MV-4-11 (cell line): ENCODE data around the gene CENPT.
"Not testable (repeated sequence)": the region's sequence is repeated elsewhere in the genome, so short reads cannot be mapped to it uniquely, and the experiment has no call there.

Experiments used
- DNase-seq: peaks from one replicate; lab custom pipeline; 2025; lab: John Stamatoyannopoulos, UW

Gene CENPT

DNA sequence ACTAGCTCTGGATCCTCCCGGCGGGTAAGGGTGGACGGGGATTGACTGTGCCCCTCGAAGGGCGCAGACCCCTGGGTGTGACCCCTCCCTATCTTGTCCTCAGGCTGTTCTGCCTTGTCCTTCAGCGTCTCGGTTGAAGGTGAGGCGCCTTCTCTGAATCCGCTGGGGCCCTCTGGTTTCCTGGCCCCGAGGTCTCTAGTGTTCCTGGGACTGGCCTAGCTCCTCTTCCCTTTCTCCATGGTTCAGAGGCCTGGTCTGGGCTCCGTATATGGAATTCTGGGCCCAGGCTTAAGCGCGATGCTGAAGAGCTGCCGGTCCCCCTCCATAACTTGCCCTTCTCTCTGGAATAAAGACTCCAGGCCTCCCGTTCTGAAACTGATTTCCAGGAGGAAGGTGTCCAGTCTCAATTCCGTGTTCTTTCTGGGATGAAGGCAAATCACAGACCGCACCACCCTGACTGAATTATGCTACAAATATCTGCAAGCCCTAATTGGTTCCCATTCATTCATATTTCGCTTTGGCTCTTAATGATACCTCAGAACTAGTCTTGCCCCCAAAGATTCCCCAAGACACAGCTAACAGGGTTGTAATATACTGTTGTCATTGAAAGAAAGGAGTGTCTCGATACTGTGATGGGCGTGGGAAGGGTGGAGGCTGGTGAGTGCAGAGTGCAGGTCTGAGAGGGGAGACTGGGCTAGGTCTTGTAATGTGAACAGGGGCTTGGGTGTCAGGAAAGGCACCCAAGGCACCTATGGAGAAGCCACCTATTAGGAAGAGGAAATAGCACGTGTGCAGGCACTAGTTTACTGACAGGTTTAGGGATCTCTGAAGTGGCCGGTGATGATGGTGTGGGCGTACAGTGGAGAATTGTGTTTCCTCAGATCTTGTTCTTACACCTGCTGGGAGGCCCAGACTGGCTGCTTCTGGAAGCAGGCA, 26.2 kb upstream of the CENPT start:
- DNase-seq: no peak

DNA sequence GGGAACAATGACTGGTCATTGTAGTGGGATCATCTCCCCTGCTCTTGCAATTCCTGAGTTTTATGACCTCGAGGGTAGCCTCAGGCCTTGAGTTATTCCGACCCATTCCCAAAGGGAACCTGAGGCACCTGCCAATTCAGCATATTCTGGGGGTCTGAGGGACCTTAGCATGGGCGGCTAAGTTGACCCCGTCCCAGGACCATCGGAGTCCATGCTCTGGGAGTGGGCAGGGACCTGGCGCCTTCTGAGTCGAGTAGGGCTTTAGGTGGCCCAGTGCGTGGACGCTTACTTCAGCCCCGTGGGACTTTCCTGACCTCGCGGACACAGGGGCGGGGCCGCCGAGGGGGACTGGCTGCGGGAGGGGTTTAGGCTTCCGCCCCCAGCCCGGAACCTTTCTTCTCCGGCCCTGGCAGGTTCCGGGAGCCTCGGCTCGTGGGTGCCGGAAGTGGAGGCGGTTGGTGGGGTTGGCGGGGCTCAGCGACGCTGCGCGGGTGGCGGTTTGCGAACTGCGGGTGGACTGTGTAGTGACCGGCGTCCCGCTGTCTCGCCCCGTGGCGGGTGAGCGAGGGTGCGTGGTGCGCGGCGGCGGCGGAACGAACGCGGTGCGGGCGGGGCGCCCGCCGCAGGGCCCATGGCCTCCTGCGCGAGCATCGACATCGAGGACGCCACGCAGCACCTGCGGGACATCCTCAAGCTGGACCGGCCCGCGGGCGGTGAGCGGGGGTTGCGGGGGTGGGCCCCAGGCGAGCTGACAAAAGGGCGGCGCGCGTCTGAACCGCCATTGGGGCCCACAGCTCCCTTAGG, 25.3 kb upstream of the CENPT start, which contains the start of gene EDC4:
TSS of gene EDC4 (plus strand) at position 422 of the 804 bp plus-strand sequence. CDS start at position 632, 210 bp downstream.
- DNase-seq: peak; percentile 61

DNA sequence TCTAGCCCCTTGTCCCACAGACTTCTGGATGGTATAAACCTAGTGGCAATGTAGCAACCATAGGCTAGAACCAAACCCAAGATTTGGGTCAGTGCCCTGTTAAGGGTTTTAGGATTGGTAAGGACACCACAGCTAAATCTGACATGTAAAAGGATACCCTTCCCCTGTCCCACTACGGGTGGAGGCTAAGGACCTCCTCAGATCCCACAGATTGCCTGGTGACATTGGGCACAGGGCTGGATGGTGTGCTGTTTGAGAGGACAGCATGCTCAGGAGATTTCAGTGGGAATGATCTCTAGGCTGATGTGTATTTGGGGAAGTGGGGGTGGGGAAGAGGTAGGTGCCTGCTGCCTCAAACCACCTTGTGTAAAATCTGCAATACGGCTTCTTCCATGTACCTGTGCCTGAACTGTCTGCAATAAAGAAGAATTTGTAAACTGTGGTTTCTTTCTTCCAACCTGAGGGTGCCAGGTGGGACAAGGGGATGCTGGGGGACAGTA, 24.7 kb upstream of the CENPT start:
- no peak for DNase-seq

DNA sequence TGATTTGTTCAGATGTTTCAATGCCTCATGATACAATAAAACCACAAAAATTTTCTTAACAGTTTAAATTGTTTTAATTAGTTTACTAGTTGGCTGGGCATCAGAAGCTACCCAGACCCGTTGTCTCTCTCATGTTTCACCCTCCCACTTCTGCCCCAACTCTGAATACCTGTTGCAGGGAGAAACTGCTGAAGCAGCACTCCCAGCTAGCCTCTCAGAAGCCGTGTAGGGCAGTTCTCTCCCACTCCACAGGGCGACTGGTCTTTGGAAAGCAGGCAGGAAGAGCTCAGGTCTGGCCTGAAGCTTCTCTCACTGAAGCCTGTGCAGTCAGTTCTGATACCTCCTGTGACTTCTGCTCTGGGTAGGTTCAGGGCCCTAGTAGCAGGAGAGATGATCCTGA, 23.8 kb upstream of the CENPT start:
- no peak for DNase-seq

DNA sequence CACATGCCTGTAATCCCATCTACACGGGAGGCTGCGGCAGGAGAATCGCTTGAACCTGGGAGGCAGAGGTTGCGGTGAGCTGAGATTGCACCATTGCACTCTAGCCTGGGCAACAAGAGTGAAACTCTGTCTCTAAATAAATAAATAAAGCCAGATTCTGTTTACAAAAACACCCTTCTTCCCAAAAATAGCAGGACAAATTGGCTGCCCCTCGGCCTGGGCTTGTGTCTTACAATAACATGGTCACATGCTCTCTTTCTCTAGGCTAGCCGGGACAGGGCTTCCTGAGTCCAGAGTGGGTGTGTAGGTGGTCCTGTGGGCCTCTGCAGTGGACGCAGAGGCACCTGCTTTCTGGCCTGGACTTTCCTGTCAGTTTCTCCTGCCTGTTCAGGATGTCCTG, 22.2 kb upstream of the CENPT start:
- no peak for DNase-seq

DNA sequence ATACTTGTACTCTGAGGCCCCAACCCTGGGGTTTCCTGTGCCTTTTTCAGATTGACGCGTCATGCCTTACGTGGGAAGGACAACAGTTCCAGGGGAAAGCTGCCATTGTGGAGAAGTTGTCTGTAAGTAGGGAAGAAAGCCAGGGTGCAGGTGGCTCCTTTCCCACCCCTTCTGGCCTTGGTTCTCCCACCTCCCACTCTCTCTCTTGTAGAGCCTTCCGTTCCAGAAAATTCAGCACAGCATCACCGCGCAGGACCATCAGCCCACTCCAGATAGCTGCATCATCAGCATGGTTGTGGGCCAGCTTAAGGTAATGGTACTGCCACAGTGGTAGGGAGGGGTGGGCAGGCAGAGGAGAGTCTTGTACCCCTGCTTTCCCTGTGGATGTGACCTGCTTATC, 20.8 kb upstream of the CENPT start:
- no peak for DNase-seq

DNA sequence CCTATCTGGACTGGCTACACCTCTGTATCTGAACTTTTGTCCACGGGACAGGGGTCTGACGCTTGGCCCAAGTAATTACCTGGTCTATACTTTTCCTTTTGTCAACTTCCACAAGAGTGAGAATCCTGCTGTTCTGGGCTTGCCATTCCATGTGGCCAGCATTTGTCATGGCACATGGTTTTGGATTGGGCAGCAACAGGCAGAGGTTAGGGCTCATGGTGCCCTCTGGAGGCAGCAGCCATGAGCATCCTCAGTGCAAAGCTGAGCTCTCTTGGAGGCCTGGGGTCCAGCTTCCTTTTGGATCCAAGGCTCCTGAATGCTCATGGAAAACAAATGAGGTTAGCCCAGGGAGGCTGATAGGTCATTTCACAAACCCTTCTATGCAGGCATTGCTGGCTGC, 17.8 kb upstream of the CENPT start:
- peak; percentile 5 for DNase-seq

DNA sequence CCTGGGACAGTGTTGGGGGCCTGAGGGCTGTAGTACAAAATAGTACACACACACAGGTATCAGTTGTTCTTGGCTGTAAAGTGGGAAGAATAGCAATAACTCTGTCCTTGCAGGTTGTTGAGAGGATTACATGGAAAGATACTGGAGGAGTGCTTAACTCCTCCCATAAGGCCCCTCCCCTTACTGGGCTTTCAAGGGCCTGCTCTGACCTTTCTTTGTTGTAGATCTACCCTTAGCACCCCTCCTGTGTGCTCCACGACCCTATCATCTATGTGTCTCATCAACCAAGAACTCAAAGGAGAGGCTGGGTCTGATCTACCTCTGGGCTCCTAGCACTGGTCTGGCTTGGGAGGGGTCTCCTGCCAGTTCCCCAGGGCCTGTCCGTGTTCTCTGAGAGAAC, 17.1 kb upstream of the CENPT start:
- no peak for DNase-seq

DNA sequence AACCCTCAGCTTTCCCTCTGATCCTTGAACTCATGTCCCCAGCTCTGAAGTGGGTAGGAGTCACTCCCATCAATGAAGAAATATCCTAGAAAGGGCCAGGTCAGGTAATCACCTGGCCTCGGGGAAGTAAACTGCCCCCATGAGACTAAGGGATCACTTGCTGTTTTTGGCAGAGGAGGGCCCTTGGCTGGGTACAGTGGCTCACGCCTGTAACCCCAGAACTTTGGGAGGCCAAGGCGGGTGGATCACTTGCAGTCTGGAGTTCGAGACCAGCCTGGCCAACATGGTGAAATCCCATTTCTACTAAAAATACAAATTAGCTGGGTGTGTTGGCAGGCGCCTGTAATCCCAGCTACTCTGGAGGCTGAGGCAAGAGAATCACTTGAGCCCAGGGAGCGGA, 16.6 kb upstream of the CENPT start:
- not testable (repeated sequence) for DNase-seq

DNA sequence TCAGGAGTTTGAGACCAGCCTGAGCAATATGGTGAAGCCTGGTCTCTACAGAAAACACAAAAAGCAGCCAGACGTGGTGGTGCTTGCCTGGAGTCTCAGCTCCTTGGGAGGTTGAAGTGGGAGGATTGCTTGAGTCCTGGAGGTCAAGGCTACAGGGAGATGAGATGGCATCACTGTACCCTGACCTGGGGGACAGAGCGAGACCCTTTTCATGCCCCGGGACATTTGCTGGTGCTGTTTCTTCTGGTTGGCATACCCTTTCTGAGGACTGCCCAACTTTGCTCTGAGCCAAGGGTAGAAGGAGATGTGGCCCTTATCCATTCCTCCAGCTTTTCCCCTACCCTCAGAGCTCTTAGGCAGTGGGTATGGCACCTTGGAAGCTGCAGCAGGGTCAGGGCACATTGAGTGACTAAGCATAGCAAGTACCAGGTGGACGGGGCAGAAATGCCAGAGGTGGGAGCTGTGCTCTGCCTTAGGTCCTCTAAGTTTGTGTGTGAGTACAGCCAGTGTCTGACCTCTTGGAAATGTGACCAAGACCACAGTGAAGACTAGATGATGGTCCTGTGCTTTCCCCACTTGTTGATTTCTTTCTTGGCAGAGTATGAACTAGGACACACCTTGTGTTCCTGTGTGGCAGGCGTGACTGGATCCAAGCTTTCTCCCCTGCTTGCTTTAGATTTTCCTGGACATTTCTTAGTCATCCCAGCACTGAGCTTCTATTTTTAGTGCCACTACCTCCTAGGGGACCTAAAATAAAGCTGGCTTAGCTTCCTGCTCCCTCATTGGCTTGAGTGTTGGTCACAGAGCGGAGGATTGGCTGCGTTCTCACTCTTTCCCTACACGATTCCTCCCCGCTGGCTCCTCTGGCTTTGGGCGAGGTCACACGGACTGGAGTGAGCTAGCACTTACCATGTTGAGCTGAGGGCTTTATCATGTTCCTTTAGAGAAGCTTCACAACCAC, 15.4 kb upstream of the CENPT start:
- DNase-seq: no peak

DNA sequence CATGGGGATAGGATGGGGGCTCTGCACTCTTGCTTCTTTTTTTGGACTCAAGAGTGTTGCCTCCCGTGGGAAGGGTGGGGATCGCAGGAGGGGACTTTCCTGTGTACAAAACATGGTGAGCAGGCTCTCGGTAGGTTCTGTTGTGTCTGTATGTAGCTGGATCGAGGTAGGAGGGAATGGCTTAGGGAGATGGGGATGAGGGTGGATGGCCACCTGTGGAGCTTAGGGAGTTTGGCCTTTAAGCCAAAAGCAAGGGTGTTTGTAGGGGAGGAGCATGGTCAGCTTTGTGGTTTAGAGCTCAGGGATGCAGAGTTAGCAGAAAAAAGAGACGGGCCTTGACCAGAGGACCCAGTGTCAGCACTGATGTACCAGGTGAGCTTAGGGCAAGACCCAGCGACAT, 14.4 kb upstream of the CENPT start:
- DNase-seq: no peak

DNA sequence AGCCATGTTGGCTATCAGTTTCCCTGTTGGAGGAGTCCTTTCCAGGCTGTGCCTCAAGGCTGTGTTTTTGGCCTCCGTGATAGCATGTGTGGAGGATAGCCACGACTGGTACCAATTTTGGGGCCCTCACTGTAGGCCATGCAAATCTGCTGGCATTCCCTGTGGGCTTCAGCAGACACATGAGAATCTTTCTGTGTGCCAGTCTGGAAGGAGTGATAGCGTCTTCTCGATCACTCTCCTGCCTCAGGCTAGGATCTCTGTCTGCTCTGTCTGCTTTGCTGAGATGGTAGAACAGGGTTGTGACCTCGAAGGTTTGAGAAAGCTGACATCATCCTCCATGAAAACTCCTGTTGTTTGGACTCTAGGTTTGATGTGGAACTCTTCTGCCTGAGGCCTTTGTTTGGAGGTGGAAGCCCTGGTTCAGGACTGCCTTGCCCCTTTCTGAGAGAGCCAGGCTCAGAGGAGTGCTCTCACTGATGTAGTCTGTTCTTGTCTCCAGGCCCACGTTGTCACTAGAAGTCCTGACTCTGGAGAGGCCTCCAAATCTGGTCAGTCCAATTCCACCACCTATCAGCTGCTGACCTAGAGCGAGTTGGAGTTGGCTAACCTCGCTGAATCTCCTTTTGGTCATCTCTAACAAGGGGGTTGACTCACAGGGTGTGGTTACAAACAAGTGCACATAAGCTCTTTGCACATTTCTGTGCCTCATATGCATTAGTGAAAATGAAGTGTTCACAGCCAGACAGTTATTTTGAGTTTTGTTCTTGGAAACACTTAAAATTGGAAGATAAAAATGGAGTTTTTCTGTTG, 13.3 kb upstream of the CENPT start:
- DNase-seq: peak; percentile 47

DNA sequence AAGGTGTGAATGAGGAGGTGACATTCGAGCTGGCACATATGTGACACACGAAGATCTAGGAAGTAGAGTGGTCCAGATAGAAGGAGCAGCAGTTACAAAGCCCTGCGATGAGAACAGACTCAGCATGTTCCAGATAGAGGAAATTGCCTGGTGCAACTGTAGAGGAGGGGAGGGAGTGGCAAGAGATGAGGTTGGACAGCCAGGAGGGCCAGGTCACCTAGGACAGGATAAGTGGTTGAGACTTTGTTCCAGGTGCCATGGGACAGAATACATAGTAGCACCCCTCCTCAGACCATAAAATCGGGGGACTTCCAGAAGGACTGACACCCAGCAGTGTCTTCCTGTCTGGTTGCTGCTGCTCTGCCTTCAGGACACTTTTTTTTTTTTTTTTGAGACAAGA, 11.0 kb upstream of the CENPT start:
- DNase-seq: no peak

DNA sequence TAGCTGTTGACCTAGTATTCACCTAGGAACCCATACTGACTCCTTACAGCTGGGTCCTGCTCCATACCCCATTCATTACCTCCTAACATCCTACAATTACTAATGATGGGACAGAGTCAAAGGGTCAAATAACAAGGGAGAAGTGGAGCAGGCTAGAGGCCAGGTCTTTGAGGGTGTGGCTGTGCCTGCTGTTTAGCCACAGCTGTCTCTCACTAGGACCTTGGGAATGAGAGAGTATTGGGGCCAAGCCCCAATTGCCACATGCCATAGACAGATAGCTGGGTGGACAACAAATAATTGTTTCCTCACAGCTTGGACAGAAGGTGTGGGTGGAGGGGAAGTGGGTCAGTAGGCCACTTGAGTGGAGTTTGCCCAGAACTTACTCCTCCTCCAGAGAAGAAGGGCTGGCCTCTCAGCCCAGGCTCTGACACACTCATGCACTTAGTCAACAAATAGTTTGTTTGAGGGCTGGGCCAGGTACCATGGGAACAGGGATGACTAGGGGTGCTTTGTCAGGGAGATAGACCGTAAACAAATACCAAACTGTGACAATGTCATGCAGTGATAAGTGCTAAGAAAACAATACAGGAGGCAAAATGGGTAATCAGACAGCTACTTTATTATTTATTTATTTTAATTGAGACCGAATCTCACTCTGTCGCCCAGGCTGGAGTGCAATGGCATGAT, 10.2 kb upstream of the CENPT start:
- DNase-seq: peak; percentile 15

DNA sequence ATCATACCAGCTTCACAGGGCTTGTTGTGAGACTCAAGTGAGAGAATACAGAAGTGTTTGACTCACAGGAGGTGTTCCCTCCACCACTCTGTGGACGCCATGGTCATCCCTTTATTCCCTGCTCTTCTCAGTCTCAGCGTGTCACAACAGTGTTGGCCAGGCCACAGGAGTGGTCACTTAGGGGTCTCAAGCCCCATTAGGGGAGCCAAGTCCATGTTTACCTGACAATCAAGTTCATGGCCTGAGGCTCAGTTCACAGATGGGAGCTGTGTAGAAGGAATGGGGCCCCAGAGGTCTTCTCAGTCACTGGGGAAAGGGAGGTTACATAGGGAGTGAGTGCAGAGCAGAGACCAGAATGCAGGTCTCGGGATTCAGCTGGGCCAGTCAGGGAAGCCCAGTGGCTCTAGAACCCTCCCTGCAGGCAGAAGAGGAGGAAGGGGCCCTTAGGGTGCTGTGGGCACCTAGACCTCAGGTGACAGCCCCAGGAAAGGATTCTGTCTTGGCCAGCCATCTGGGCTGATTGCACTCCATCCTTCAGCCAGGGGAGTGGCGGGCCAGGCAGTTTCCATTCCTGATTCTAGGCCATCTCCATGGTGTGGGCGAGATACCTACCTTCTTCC, 9.5 kb upstream of the CENPT start:
- no peak for DNase-seq

DNA sequence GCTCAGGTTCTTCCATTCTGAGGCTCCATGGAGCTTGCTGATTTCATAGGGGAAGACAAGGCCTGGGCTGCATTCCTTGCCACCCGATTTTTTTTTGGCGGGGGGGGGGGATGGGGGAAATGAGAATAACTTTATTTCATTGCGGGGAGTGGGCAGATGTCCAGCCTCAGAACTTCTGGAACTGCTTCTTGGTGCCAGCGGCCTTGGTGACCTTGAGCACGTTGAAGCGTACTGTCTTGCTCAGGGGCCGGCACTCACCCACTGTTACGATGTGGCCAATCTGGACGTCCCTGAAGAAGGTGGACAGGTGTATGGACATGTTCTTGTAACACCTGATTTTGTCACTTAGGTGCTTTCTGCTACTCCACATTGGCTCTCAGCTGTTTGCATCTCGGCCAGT, 8.3 kb upstream of the CENPT start:
- no peak for DNase-seq

DNA sequence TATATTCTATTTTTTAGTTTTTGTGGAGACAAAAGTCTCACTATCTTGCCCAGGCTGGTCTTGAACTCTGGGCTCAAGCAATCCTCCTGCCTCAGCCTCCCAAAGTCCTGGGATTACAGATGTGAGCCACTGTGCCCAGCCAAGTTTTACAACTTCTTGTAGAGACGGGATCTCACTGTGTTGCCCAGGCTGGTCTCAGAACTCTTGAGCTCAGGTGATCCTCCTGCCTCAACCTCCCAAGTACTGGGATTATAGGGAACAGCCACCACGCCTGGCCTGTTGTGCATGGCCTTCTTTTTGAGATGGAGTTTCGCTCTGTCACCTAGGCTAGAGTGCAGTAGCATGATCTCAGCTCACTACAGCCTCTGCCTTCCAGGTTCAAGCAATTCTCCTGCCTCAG, 6.2 kb upstream of the CENPT start:
- DNase-seq: no peak

DNA sequence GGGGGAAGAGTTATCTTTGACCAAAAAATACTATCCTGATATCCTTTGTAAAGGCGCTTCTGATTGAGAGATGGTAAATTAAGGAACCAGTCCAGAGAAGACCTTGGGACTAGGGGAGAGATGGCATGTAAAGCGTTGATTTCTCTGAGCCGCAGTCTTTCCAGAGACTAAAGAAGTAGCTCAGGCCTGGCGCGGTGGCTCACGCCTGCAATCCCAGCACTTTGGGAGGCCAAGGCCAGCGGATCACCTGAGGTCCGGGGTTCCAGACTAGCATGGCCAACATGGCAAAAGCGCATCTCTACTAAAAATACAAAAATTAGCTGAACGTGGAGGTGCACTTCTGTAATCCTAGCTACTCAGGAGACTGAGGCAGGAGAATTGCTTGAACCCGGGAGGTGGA, 625 bp upstream of the CENPT start:
- no peak for DNase-seq

DNA sequence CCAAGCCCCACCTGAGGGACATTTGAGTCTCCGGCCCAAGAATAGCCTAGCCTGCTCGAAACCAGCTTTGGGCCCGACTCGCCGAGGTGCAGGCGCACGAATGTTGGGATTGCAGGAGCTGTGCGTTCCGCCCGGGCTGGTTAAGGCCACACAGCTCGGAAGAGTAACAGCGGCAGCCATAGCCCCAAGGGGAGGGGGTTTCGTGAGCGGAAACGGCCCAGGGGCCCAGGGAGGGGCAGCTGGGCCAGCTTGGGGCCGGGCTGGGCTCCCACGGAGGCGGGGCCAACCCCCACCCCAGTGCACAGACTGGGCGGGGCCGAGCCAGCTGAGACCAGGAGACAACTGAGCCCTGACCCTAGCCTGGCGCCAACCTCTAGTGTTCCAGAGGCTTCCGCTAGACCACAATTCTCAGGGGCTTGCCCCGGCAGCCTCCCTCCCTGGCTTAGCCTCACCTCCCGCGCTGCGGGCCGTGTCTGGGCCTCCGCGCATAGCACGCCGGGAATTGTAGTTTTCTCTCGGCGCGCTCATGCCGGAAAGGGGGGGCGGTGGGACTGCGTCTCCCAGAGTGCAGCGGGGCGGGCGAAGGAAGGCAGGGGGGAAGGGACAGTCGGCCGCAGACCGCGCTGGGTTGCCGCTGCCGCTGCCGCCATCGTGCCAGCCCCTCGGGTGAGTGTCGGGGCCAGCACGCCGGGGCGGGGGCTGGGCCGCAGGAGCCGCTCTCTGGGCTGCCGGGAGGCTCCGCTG, 1.0 kb downstream of the CENPT start, which contains the start of gene NUTF2:
TSS of gene NUTF2 (plus strand) at position 614 of the 744 bp plus-strand sequence. CDS start 18,198 bp downstream, outside the sequence.
- peak; percentile 93 for DNase-seq
